H9 (cell line): ENCODE results near the gene ZNF358. TPM values are rescaled to one million over a fixed set of nuclear protein-coding genes. Genes with fewer than 3 reads are reported as not detected.
A peak's percentile ranks its signal among the peaks of the same experiment; 100 is the strongest.

Experiments used
- DNase-seq: peaks from one replicate; pipeline ENCODE4 v3.0.0-alpha.2; 2017
- H2AFZ ChIP-seq: one replicate; pipeline ENCODE4 v1.6.1; 2013; ENCODE audit warnings: mild to moderate bottlenecking, low read length, control low read depth, moderate library complexity
- H2AK5ac ChIP-seq: 2 replicates; pipeline ENCODE4 v1.6.1; 2013; ENCODE audit warnings: low read length, control low read depth, mixed read lengths; ENCODE audit not compliant: insufficient read length
- H2BK120ac ChIP-seq: one replicate; pipeline ENCODE4 v1.6.1; 2013; ENCODE audit warnings: low read depth, mild to moderate bottlenecking, low read length, control low read depth, inconsistent platforms; ENCODE audit not compliant: poor library complexity, severe bottlenecking
- H2BK12ac ChIP-seq: 2 replicates; pipeline ENCODE4 v1.6.1; 2013; ENCODE audit warnings: low read length, control low read depth, mixed read lengths, low read depth; ENCODE audit not compliant: insufficient read length
- H2BK15ac ChIP-seq: 2 replicates; pipeline ENCODE4 v1.6.1; 2013; ENCODE audit warnings: low read depth, low read length, control low read depth
- H2BK20ac ChIP-seq: one replicate; pipeline ENCODE4 v1.6.1; 2013; ENCODE audit warnings: low read depth, mild to moderate bottlenecking, low read length, control low read depth, inconsistent platforms; ENCODE audit not compliant: poor library complexity, severe bottlenecking
- H2BK5ac ChIP-seq: 2 replicates; pipeline ENCODE4 v1.6.1; 2013; ENCODE audit warnings: low read length, control low read depth, mixed read lengths; ENCODE audit not compliant: insufficient read length
- H3K14ac ChIP-seq: 2 replicates; pipeline ENCODE4 v1.6.1; 2013; ENCODE audit warnings: low read length, control low read depth; ENCODE audit not compliant: insufficient read depth
- H3K18ac ChIP-seq: 2 replicates; pipeline ENCODE4 v1.6.1; 2013; ENCODE audit warnings: low read depth, mild to moderate bottlenecking, mixed read lengths, low read length, control low read depth; ENCODE audit not compliant: insufficient read length
- H3K23ac ChIP-seq: 2 replicates; pipeline ENCODE4 v1.6.1; 2013; ENCODE audit warnings: low read length, control low read depth, mixed read lengths, low read depth; ENCODE audit not compliant: insufficient read length
- H3K23me2 ChIP-seq: 2 replicates; pipeline ENCODE4 v1.6.1; 2013; ENCODE audit warnings: low read depth, mild to moderate bottlenecking, mixed read lengths, low read length, control low read depth; ENCODE audit not compliant: insufficient read length, poor library complexity, severe bottlenecking
- H3K27ac ChIP-seq: 2 replicates; pipeline ENCODE4 v1.5.1; 2013; ENCODE audit warnings: low read length, control low read depth, mixed read lengths, low read depth; ENCODE audit not compliant: insufficient read length
- H3K27me3 ChIP-seq: 2 replicates; pipeline ENCODE4 v1.6.1; 2013; ENCODE audit warnings: low read length, control low read depth, inconsistent platforms; ENCODE audit not compliant: insufficient read depth
- H3K4ac ChIP-seq: 2 replicates; pipeline ENCODE4 v1.6.1; 2013; ENCODE audit warnings: low read depth, mild to moderate bottlenecking, control low read depth, inconsistent platforms, low read length, moderate library complexity
- H3K4me1 ChIP-seq: 2 replicates; pipeline ENCODE4 v1.6.1; 2013; ENCODE audit warnings: low read length, control low read depth, inconsistent platforms; ENCODE audit not compliant: insufficient read depth
- H3K4me2 ChIP-seq: 2 replicates; pipeline ENCODE4 v1.6.1; 2013; ENCODE audit warnings: low read length, control low read depth, mixed read lengths; ENCODE audit not compliant: insufficient read length, insufficient read depth
- H3K56ac ChIP-seq: 2 replicates; pipeline ENCODE4 v1.6.1; 2013; ENCODE audit warnings: low read depth, mild to moderate bottlenecking, mixed read lengths, low read length, control low read depth; ENCODE audit not compliant: insufficient read length
- H3K79me1 ChIP-seq: 2 replicates; pipeline ENCODE4 v1.6.1; 2013; ENCODE audit warnings: low read depth, mild to moderate bottlenecking, moderate library complexity, low read length, control low read depth, inconsistent platforms; ENCODE audit not compliant: insufficient read depth, poor library complexity, severe bottlenecking
- H3K79me2 ChIP-seq: 2 replicates; pipeline ENCODE4 v1.6.1; 2013; ENCODE audit warnings: low read length, control low read depth, inconsistent platforms; ENCODE audit not compliant: insufficient read depth
- H3K9ac ChIP-seq: 2 replicates; pipeline ENCODE4 v1.6.1; 2013; ENCODE audit warnings: low read length, control low read depth, mixed read lengths; ENCODE audit not compliant: insufficient read length; ENCODE audit errors: extremely low read depth
- H3K9me3 ChIP-seq: one replicate; pipeline ENCODE4 v1.6.1; 2013; ENCODE audit warnings: low read depth, low read length, inconsistent platforms; ENCODE audit not compliant: control insufficient read depth
- H3T11ph ChIP-seq: one replicate; pipeline ENCODE4 v1.6.1; 2013; ENCODE audit warnings: mild to moderate bottlenecking, low read length, control low read depth, inconsistent platforms
- H4K20me1 ChIP-seq: one replicate; pipeline ENCODE4 v1.6.1; 2013; ENCODE audit not compliant: control insufficient read depth, insufficient read length, insufficient read depth
- H4K5ac ChIP-seq: 2 replicates; pipeline ENCODE4 v1.6.1; 2013; ENCODE audit warnings: low read depth, mild to moderate bottlenecking, mixed read lengths, low read length, control low read depth; ENCODE audit not compliant: insufficient read length
- H4K8ac ChIP-seq: replicated peaks from 2 replicates; pipeline ENCODE4 v1.6.1; 2013; ENCODE audit warnings: low read length, control low read depth, mixed read lengths, low read depth; ENCODE audit not compliant: insufficient read length
- H4K91ac ChIP-seq: 2 replicates; pipeline ENCODE4 v1.6.1; 2013; ENCODE audit warnings: low read depth, mild to moderate bottlenecking, moderate library complexity, mixed read lengths, low read length, control low read depth; ENCODE audit not compliant: insufficient read length
- H3K27ac Mint-ChIP-seq, 3 experiments: 2 replicates in 2 of 3; 3 replicates in 1 of 3; pipeline ENCODE4 v1.8.0; 2020 to 2021; ENCODE audit warnings: mixed read lengths in 3 of 3, mild to moderate bottlenecking in 1 of 3, moderate library complexity in 1 of 3
- H3K27me3 Mint-ChIP-seq: 2 replicates; pipeline ENCODE4 v1.8.0; 2021; ENCODE audit warnings: low read depth, mild to moderate bottlenecking, moderate library complexity, mixed read lengths
- H3K36me3 Mint-ChIP-seq, 3 experiments: 2 replicates in 2 of 3; 3 replicates in 1 of 3; pipeline ENCODE4 v1.8.0; 2020 to 2021; ENCODE audit warnings: low read depth in 3 of 3, mixed read lengths in 3 of 3; ENCODE audit not compliant: insufficient read depth in 1 of 3
- H3K4me1 Mint-ChIP-seq, 2 experiments: 2 replicates each; pipeline ENCODE4 v1.8.0; 2020; ENCODE audit warnings: mixed read lengths in 2 of 2
- H3K4me3 Mint-ChIP-seq, 2 experiments: 2 replicates in 1 of 2; 3 replicates in 1 of 2; pipeline ENCODE4 v1.8.0; 2020 to 2021; ENCODE audit warnings: mild to moderate bottlenecking in 2 of 2, mixed read lengths in 2 of 2, moderate library complexity in 1 of 2
- H3K9me3 Mint-ChIP-seq, 2 experiments: 2 replicates in 1 of 2; 3 replicates in 1 of 2; pipeline ENCODE4 v1.8.0; 2020; ENCODE audit warnings: mild to moderate bottlenecking in 2 of 2, mixed read lengths in 2 of 2, moderate library complexity in 1 of 2
- CTCF ChIP-seq: fragments of 200-600 bp; sonication (generic); conservative IDR thresholded peaks from 3 replicates; pipeline ENCODE4 v1.8.0; 2021; ENCODE audit warnings: antibody characterized with exemption, mild to moderate bottlenecking
- WGBS: extraction: QIAGEN DNeasy Blood & Tissue Kit; methylation state at CpG from one replicate; pipeline ENCODE4 v1.1.7; 2013; ENCODE audit warnings: missing lambda C conversion rate, low lambda C conversion rate, mixed read lengths; ENCODE audit not compliant: insufficient read length; ENCODE audit errors: extremely low coverage; 5-methylcytosine and 5-hydroxymethylcytosine counted together
- total RNA-seq: library from RNA; stranded (reverse); gene quantifications from 2 replicates; pipeline ENCODE4 v1.2.1, GENCODE V29; 2021

The ZNF358 gene
- total RNA-seq, 1 experiment from 2014 or later = 40.5 TPM

- H2AFZ ChIP-seq = no peak overlapping the region
- no peak overlapping the region for H3K27ac ChIP-seq
- H3K4me2 ChIP-seq = no peak overlapping the region
- no peaks in the 10 kb centered on the region for H3K9me3 ChIP-seq
- TF ChIP-seq CTCF = no peak
- Mint-ChIP-seq H3K27me3 (no peaks in the 10 kb centered on the region), H3K36me3 (peaks cover 0 to 12% (median 0%) of the 10 kb centered on the region in 3 experiments; a peak in 1 of 7 replicates), H3K4me3 (no peak overlapping the region), H3K27ac (peak overlapping the region in 1 of 3 experiments; percentile 77; a peak in 1 of 7 replicates), H3K4me1 (peaks cover 4 to 11% of the 10 kb centered on the region in 2 experiments), H3K9me3 (no peaks in the 10 kb centered on the region)
- no peak overlapping the region for H3K18ac ChIP-seq
- H4K5ac ChIP-seq = no peak overlapping the region
- H3K79me2 ChIP-seq = no peaks in the 10 kb centered on the region
- no peak overlapping the region for H2BK5ac ChIP-seq
- H3K23me2 ChIP-seq = no peaks in the 10 kb centered on the region
- H2BK12ac ChIP-seq = no peak overlapping the region
- no peak overlapping the region for H4K8ac ChIP-seq
- H3K79me1 ChIP-seq = no peaks in the 10 kb centered on the region
- no peak overlapping the region for H3K9ac ChIP-seq
- no peak overlapping the region for H2AK5ac ChIP-seq
- H3K4me1 ChIP-seq = no peaks in the 10 kb centered on the region
- H4K91ac ChIP-seq = no peak overlapping the region
- H4K20me1 ChIP-seq = no peaks in the 10 kb centered on the region
- H2BK20ac ChIP-seq = no peak overlapping the region
- H3T11ph ChIP-seq = no peak overlapping the region
- no peaks in the 10 kb centered on the region for H3K27me3 ChIP-seq
- no peak overlapping the region for H3K4ac ChIP-seq
- DNase-seq = no peak
- no peak overlapping the region for H2BK15ac ChIP-seq
- no peak overlapping the region for H2BK120ac ChIP-seq
- WGBS = no CpG with 5 or more reads among the region's 6 CpGs
- no peak overlapping the region for H3K14ac ChIP-seq
- H3K56ac ChIP-seq = no peak overlapping the region
- no peak overlapping the region for H3K23ac ChIP-seq
Measured at GRCh38 chr19:7475665-7476064, 40.2 kb upstream of the ZNF358 start.
